HuH-7.5 (cell line): ENCODE data around the gene RASAL3.
"Not testable (repeated sequence)": the region's sequence is repeated elsewhere in the genome, so short reads cannot be mapped to it uniquely, and the experiment has no call there.

Source experiments
- DNase-seq: peaks from one replicate; pipeline ENCODE4 v3.0.0; 2011; ENCODE audit warnings: low spot score

Gene RASAL3

GRCh38 chr19:15473821-15474220 lies 9.5 kb upstream of the RASAL3 start:
- not testable (repeated sequence) for DNase-seq

DNA sequence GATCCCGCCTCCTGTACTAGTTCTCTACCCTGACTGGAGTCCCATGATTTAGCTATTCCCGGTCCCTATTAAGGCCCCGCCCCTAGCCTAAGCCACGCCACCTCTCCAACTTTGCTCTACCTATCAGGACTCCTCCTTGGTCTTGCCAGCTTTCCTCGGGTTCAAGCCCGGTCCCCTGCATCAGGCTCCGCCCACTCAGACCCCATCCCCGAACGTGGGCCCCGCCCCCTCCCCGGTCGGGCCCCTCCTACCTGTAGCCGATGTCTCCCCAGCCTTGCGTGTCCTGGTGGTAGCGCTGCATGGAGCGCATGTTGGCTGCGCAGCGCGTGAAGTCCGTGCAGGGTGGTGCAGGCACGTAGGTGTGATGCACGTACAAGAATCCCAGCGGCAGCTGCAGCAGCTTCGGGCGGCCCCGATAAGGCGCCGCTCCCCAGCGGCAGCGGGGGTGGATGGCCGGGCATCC lies 7.3 kb upstream of the RASAL3 start:
- DNase-seq, result no peak

GRCh38 chr19:15469513-15470297 lies 5.4 kb upstream of the RASAL3 start:
- peak; percentile 6 for DNase-seq

GRCh38 chr19:15468675-15469512 lies 4.5 kb upstream of the RASAL3 start:
- DNase-seq, result peak; percentile 60

DNA sequence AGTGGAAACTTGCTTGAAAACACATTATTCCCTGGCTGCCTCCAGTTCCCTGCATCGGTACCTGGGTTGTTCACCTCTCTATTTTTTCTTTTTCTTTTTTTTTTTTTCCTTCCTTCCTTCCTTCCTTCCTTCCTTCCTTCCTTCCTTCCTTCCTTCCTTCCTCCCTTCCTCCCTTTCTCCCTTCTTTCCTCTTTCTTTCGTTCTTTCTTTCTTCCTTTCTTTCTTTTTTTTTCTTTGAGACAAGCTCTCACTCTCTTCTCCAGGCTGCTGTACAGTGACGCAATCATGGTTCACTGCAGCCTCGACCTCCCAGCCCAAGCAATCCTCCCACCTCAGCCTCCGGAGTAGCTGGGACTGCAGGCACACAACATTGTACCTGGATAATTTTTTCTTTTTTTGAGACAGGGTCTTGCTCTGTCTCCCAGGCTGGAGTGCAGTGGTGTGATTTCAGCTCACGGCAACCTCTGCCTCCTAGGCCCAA lies 3.4 kb upstream of the RASAL3 start:
- DNase-seq, result no peak

DNA sequence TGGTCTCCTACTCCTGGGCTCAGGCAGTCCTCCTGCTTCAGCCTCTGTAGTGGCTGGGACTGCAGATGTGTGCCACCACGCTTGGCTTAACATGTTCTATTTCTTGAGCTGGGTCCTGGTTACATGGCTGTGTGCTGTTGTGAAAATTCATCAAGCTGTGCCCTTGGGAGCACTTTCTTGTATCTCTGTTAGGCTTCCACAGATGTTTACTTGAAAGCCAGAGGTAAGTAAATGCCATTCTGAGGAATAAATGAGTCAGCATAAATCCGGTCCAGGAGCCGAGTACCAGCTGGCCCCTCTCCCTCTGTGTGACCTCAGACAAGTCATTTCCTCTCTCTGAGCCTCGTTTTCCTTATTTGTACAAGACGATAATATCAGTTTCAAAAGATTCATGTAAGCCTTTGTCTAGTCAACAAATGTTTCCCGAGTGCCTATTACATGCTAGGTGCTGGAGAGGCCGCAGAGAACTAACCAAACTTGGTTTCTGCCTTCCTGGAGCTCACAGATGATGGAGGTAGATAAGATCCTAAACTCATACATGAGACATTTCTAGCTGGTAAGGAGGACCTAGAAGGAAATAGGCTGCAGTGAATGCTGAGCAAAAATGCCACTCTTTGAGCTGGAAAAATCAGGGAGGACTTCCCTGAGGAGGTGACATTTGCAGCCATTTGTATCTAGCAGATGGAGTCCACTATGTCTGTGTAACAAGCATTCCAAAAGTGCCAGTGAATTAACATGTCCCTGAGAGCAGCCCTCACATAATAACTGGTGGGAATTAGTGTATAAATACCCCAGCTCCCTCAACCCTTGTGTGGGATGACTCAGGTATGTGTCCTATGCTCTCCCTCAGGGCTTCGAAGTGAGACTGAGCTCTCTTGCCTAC lies 2.7 kb upstream of the RASAL3 start:
- peak; percentile 20 for DNase-seq

- no peak for DNase-seq
Observed at GRCh38 chr19:15463861-15464371, 428 bp downstream of the RASAL3 start.

DNA sequence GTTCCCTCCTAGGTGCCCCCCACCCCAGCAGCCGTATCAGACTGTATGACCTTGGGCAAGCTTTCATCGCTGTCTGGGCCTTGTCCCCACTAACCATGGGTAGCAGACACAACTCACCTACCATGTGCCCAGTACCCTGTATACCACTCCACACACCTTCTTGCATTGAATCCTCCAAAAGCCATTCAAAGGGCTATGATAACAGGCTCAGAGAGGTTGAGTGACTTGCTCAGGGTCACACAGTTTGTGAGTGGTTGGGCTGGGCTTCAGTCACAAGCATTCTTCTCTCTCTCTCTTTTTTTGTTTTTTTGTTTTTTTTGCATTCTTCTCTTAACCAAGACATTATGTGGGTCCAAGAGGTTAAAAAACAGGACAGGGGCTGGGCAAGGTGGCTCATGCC lies 2.6 kb downstream of the RASAL3 start:
- DNase-seq, result peak; percentile 4

DNA sequence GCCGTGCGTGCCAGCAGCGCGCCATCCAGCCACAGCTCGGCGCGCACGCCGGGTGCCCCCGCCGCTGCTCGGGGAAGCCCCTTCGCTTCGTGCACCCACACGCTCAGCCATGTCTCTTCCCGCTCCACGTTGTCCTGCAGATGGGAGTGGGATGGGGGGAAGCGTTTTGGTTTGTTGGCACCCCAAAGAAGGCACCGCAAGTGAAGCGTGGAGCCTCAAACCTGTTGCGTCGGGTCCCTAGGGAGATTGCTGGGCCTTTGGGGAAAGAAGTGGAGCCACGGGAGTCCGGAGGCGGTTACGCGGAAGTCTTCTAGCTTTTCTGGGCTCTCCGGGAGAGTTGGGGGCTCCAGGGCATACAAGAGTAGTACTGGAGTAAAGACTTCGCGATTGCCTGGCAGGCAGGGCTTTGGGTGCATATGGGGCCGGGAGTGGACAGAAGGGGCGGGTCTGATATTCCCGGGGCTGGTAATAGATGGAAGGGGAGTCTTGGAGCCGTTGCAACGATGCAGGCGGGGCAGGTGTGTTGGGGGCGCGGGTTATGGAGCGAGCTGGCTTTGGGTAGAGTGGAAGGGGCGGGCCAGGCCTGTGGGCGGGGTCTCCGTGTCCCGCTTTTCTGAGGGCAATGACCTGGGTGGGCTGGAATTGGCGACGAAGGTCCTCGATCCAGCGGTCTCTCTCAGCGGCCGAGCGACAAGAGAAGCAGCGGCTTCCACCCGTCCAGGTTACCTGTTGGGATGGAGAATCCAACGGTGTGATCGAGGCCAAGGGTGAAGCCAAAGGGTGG lies 6.5 kb downstream of the RASAL3 start:
- no peak for DNase-seq

GRCh38 chr19:15456871-15457700 lies 7.3 kb downstream of the RASAL3 start:
- no peak for DNase-seq

DNA sequence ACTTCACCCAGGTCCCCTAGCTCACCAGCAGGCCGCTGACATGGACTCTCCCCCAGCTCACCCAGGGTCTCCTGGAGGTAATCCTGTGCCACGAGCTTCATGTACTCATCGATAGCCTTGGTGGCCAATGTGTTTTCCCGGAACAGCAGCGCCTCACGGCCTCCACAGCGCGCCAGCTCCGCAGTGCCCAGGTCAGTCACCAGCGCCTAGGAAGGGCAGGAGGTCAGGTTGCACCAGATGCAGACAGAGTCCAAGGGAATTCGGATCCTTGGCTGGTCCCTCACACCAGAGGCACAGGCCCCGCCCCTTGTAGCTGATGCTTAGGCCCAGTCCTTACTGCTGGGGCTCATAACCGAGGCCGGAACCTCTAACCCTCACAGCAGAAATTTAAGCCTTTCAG lies 7.9 kb downstream of the RASAL3 start:
- DNase-seq, result no peak

GRCh38 chr19:15455996-15456395 lies 8.3 kb downstream of the RASAL3 start:
- no peak for DNase-seq

- peak; percentile 90 for DNase-seq
Observed at GRCh38 chr19:15453906-15454860, 10.2 kb downstream of the RASAL3 start.

DNA sequence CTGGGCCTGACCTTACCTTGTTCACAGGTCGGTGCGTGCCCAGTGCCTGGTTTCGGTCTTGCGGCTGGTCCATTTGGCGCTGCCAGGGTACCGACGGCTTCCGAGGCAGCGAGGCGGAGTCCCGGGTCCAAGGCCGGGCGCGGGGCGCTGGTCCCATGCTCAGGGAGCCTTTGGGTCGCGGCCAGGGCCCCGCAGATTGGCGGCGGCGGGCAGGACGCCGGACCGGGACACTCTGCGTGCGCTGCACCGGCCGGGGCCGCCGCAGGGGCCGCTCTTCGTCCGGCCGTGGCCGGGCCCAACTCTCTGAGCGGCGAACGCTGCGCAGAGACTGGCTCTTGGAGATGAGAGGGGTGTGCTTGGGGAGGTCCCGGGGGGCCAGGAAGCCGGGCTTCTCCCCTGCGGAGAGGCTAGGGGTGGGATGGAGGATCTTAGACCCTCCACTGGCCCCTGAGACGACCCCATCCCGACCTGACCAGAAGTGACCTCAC lies 11.2 kb downstream of the RASAL3 start:
- DNase-seq, result peak; percentile 90

DNA sequence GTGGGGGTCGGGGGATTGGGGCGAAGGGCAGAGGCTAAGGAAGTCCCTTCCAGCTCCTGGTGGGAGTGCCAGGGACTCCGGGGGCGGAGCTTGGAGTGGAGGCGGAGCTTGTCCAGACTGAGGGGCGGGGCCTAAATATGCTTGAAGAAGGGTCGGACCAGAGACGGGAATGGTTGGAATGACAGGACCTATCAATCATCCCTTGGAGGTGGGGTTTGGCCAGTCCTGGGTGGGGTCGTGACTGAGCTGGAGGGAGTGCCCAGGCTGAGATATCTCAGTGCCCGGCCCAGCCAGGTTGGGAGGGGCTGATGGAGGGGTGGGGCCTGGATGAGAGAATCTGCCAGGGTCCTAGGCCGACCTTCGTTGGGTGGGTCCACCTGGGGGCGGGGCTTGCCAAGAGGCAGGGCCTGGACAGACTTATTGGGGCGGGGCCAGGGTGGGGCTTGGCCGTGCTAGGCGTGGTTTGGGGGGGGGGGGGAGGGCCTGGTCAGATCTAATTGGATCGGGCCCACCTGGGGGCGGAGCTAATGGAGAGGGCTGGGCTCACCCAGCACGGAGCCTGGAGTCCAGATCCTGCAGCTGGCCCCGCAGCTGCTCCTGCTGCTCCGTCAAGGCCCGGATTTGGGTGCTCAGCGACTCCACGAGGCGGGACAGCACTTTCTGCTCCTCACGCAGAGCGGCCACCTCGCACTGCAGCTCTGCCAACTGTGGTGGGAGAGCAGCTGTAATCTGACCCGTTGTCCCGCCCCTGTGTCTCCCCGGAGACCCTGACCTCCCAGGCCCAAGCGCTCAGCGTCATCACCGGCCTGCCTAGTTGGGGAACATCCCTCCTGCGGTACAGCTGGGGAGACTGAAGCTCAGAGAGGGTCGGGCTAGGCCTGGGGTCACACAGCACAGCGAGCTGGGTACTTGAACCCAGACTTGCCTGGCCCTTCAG lies 12.0 kb downstream of the RASAL3 start:
- peak; percentile 99 for DNase-seq

- DNase-seq, result no peak
Observed at GRCh38 chr19:15450528-15450890, 13.8 kb downstream of the RASAL3 start.
